Measurements from ENCODE around the gene DOC2A.
A peak's percentile ranks its signal among the peaks of the same experiment; 100 is the strongest.

DOC2A gene

GRCh38 chr16:29989111-29989858 lies 21.5 kb downstream of the DOC2A start:
- DNase-seq (ENCODE audit: low read depth), result no peak

- DNase-seq (ENCODE audit: low read depth), result no peak
These were observed 22.3 kb downstream of the DOC2A start for GRCh38 chr16:29988346-29989075.

DNA sequence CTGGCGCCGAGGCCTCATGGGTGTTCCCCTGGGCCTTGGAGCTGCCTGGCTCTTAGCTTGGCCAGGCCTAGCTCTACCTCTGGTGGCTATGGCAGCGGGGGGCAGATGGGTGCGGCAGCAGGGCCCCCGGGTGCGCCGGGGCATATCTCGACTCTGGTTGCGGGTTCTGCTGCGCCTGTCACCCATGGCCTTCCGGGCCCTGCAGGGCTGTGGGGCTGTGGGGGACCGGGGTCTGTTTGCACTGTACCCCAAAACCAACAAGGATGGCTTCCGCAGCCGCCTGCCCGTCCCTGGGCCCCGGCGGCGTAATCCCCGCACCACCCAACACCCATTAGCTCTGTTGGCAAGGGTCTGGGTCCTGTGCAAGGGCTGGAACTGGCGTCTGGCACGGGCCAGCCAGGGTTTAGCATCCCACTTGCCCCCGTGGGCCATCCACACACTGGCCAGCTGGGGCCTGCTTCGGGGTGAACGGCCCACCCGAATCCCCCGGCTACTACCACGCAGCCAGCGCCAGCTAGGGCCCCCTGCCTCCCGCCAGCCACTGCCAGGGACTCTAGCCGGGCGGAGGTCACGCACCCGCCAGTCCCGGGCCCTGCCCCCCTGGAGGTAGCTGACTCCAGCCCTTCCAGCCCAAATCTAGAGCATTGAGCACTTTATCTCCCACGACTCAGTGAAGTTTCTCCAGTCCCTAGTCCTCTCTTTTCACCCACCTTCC lies 23.3 kb downstream of the DOC2A start:
- no peak for DNase-seq (ENCODE audit: low read depth)

- DNase-seq (ENCODE audit: low read depth), result no peak
These were observed 23.9 kb downstream of the DOC2A start for GRCh38 chr16:29986931-29987330.

DNA sequence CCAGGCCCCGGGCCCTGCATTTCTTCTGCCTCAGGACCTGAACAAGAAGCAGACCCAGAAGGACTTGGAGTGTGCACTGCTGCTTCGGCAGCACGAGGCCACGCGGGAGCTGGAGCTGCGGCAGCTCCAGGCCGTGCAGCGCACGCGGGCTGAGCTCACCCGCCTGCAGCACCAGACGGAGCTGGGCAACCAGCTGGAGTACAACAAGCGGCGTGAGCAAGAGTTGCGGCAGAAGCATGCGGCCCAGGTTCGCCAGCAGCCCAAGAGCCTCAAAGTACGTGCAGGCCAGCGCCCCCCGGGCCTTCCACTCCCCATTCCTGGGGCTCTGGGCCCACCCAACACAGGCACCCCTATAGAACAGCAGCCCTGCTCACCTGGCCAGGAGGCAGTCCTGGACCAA lies 24.6 kb downstream of the DOC2A start:
- no peak for DNase-seq (ENCODE audit: low read depth)

- DNase-seq (ENCODE audit: low read depth), result no peak
These were observed 25.5 kb downstream of the DOC2A start for GRCh38 chr16:29985271-29985811.

DNA sequence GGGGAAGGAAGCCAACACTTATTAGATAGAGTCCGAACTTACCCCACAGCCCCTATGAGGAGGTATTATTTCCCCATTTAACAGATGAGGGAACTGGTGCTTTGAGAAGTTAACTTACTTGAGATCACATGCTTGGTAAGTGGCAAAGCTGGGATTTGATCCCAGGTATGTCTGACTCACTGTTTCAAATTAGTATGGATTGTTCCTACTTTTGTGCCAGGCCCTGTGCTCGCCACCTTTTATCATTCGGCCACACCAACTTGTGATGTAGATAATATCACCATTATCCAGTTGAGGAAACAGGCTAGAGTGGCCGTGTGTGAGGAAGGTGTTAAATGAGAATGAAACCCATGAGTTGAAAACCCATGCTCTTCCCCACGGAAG lies 26.1 kb downstream of the DOC2A start:
- DNase-seq (ENCODE audit: low read depth), result no peak

- no peak for DNase-seq (ENCODE audit: low read depth)
These were observed 26.6 kb downstream of the DOC2A start for GRCh38 chr16:29984137-29984763.

DNA sequence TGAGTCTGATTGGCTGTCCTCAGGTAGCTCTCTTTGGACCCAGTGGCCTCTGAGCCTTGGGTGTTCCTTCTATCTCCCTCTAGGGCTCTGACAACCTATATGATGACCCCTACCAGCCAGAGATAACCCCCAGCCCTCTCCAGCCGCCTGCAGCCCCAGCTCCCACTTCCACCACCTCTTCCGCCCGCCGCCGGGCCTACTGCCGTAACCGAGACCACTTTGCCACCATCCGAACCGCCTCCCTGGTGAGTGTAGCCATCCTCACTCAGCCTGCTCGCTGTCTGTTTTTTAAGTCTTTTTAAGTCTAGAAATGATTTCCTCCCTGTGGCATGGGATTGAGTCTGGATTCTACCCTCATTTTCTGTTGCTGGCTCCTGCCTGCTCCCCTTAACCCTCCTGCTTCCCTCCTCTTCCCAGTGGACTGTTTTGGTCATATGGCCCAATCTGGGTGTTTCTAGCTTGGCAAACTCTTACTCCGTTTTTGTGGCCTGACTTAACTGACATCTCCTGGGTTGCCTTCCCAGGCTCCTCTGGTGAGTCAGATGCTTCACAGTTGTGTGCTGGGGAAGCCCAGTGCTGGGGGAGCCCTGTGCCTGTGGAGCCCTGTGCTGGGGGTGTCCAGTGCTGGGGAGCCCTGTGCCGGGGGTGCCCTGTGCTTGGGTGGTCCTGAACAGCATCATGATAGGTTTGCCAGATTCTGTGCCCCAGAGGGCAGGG lies 27.2 kb downstream of the DOC2A start:
- DNase-seq (ENCODE audit: low read depth), result no peak

DNA sequence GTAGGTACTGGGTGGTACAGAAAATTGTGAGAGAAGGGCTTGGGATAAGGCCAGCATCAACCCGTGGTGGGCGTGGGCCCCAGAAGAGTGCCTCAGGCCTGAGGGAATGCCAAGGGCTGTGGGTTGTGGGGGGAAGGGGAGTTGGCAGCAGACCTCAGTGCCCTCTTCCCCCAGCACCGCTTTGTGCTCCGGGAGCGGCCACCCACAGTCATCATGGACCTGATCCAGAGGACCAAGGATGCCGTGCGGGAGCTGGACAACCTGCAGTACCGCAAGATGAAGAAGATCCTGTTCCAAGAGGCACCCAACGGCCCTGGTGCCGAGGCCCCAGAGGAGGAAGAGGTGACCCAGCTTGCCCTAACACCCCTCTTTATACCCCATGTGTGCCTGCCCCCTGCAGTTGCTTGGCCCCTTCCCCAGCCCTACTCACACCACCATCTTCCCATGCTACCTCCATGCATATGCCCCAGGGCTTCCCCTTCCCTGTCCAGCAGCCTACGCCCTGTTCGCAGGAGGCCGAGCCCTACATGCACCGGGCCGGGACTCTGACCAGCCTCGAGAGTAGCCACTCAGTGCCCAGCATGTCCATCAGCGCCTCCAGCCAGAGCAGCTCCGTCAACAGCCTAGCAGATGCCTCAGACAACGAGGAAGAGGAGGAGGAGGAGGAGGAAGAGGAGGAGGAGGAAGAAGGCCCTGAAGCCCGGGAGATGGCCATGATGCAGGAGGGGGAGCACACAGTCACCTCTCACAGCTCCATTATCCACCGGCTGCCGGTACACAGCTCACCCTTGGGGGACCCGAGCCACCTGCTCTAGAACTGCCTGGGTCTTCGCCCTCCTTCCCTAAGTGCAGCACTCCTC lies 28.0 kb downstream of the DOC2A start:
- DNase-seq (ENCODE audit: low read depth), result no peak

GRCh38 chr16:29978564-29979270 lies 32.1 kb downstream of the DOC2A start:
- no peak for DNase-seq (ENCODE audit: low read depth)

DNA sequence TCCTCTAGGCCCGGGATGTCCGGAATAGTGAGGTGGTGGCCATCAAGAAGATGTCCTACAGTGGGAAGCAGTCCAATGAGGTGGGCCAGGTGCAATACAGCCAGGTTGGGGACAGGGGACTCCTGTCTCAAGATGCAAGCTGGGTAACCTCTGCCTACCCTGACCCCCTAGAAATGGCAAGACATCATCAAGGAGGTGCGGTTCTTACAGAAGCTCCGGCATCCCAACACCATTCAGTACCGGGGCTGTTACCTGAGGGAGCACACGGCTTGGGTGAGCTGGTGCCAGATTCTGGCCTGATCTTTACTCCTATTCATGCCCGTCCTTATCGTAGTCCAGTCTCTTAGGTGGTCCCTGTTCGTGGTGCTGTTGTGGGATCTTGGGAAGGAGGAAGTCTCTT lies 32.7 kb downstream of the DOC2A start:
- DNase-seq (ENCODE audit: low read depth), result no peak

- no peak for DNase-seq (ENCODE audit: low read depth)
These were observed 33.6 kb downstream of the DOC2A start for GRCh38 chr16:29977063-29977825.

DNA sequence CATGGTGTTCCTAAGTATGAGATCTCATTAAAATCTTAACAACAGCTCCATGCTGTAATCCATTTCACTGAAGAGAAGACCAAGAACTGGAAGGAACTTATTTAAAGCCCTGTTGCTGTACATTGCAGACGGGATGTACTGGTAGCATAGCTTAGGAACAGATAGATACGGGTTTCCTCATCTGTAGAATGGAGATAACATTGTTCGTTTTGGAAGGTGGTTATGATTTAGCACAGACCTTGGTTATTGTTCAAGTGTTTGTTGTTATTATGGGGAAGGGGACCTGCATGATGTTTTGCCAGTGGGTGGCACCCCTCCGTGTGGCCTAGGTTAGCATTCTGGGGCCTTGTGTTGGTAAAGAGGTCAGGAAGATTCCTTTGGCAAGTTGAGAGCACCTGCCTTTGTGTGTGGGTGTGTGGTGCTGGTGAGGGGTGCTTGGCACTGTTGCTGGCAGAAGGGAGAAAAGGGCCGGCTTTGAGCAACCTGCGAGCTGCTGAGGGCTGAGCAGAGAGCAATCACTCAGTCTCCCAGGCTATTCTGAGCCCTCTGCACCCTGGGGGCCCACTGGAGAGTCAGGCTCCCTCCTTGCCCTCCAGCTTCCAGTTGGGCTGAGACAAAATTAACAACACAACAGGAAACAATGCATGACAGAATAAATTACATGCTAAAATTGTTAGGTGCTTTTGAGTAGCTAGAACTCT lies 34.9 kb downstream of the DOC2A start:
- DNase-seq (ENCODE audit: low read depth), result no peak

DNA sequence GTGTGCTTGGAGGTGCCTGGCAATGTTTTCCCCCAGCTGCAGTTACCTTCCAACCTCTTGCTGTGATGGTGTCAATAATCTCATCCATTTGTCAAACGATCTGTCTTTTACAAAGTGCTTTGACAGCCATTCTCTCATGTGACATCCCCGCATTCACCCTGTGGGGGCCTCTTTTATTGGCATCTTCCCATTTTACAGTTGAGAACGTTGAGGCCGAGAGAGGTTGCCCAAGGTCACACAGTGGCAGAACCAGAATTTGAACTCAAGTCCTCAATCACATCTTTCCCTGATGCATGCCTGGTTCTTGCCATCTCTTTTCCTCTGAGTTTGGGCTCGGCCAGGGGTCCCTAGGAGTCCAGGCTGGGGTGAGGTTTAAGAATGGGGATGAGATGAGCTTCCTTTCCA lies 35.7 kb downstream of the DOC2A start:
- no peak for DNase-seq (ENCODE audit: low read depth)

- DNase-seq (ENCODE audit: low read depth), result no peak
These were observed 36.3 kb downstream of the DOC2A start for GRCh38 chr16:29974291-29975133.

- peak; percentile 95 for DNase-seq (ENCODE audit: low read depth)
These were observed 37.2 kb downstream of the DOC2A start, which contains the start of gene TAOK2 for GRCh38 chr16:29973384-29974246. Gene TAOK2, plus strand, starts transcription at chr16:29973868. Its CDS starts 3,905 bp downstream, at chr16:29977773.
